Subcutaneous abdominal adipose tissue (tissue), 5 donors: ENCODE measurements around the gene OR2H1.

ENCODE experiments used
- H3K27ac ChIP-seq: one replicate; pipeline ENCODE4 v1.7.0; 2013; ENCODE audit warnings: low read depth, mild to moderate bottlenecking, inconsistent platforms, low read length, moderate library complexity
- H3K27me3 ChIP-seq, 5 donors: one replicate each; pipeline ENCODE4 v1.7.0; 2013; ENCODE audit warnings: low read length in 5 of 5, inconsistent platforms in 1 of 5; ENCODE audit not compliant: control insufficient read depth in 5 of 5, insufficient read depth in 4 of 5
- H3K36me3 ChIP-seq, 5 donors: one replicate each; pipeline ENCODE4 v1.7.0; 2013; ENCODE audit warnings: low read length in 5 of 5; ENCODE audit not compliant: control insufficient read depth in 5 of 5, insufficient read depth in 5 of 5
- H3K4me1 ChIP-seq, 5 donors: one replicate each; pipeline ENCODE4 v1.7.0; 2013; ENCODE audit warnings: low read length in 5 of 5, mild to moderate bottlenecking in 3 of 5, moderate library complexity in 1 of 5; ENCODE audit not compliant: control insufficient read depth in 5 of 5, insufficient read depth in 5 of 5
- H3K4me3 ChIP-seq, 5 donors: one replicate each; pipeline ENCODE4 v1.7.0; 2013; ENCODE audit warnings: low read length in 5 of 5, low read depth in 1 of 5
- H3K9ac ChIP-seq, 5 donors: one replicate each; pipeline ENCODE4 v1.7.0; 2013; ENCODE audit warnings: low read length in 5 of 5, mild to moderate bottlenecking in 4 of 5, moderate library complexity in 3 of 5
- H3K9me3 ChIP-seq, 5 donors: one replicate each; pipeline ENCODE4 v1.7.0; 2013; ENCODE audit warnings: low read length in 5 of 5; ENCODE audit not compliant: control insufficient read depth in 5 of 5
- donor health status: healthy.
- donor health status: healthy.
- donor health status: healthy.
- donor health status: healthy.
- donor health status: healthy.

The OR2H1 gene

GRCh38 chr6:29491574-29491973 lies 34.6 kb downstream of the OR2H1 start:
- Histone ChIP-seq H3K4me1 (no peaks in the 10 kb centered on the region), H3K27me3 (peaks cover 0 to 2% (median 0%) of the 10 kb centered on the region in 5 donors)

DNA sequence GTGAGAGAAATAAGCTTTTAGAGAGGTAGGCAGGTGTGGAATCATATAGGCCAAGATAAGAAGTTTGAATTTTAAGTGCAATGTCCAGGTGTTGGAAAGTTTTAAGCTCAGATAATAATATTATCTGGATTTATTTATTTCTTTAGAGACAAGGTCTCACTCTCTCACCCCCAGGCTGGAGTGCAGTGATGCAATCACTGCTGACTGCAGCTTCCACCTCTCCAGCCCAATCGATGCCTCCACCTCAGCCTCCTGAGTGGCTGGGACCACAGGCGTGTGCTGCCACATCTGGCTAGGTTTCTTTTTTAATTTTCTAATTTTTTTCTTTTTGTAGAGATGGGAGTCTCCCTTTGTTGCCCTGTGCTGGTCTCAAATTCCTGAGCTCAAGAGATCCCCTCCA lies 36.3 kb downstream of the OR2H1 start:
- Histone ChIP-seq H3K4me1 (no peaks in the 10 kb centered on the region), H3K4me3 (no peak overlapping the region), H3K27me3 (no peaks in the 10 kb centered on the region), H3K9me3 (no peaks in the 10 kb centered on the region), H3K36me3 (no peaks in the 10 kb centered on the region), H3K9ac (no peak overlapping the region), H3K27ac (no peak overlapping the region)

More at GRCh38 chr6:29491574-29491973, 34.6 kb downstream of the OR2H1 start:
- Histone ChIP-seq H3K4me3 (no peak overlapping the region), H3K27ac (no peak overlapping the region), H3K9ac (no peak overlapping the region), H3K36me3 (no peaks in the 10 kb centered on the region), H3K9me3 (no peaks in the 10 kb centered on the region)

DNA sequence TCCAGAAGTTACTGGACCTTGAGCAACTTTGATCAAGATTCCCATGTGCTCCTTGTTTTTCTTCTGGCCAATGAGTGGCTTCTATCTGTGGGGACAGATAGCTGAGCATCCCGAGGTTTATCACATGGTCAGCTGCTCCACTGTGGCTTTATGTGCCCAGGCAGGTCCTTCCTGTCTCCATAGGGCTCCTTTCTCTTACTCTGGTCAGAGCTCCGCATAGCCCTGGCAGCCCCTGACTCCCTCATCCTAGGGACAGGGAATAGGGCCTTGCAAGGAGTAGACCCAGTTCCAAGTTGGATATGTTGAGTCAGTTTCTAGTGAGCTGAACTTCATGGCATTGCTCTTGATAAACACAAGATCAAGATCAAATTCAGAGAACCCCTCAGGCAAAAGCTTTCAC lies 37.2 kb downstream of the OR2H1 start:
- Histone ChIP-seq H3K9ac (no peak overlapping the region), H3K27me3 (no peaks in the 10 kb centered on the region), H3K9me3 (no peaks in the 10 kb centered on the region), H3K4me3 (no peak overlapping the region), H3K36me3 (no peaks in the 10 kb centered on the region), H3K27ac (no peak overlapping the region), H3K4me1 (no peaks in the 10 kb centered on the region)

DNA sequence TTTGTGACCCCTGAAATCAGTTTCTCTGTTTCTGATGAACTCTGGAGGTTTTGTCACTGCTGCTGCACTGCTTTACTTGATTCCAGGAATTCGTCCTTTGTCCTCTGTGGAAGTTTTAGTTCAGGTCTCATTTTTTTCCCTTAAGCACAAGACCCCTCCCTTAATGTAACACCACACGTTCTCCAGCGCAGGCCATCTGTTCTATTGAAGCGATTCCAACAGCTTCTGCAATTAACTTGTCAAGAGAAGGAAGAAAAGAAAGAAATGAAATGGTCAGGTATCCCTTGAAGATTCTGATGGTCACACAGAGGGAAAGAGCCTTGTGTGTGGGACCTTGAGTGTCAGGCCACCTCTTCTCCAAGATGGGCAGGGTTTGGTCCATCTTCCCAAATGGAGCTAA lies 38.6 kb downstream of the OR2H1 start:
- Histone ChIP-seq H3K36me3 (no peaks in the 10 kb centered on the region), H3K9me3 (no peaks in the 10 kb centered on the region), H3K27me3 (peaks cover 0 to 3% (median 0%) of the 10 kb centered on the region in 5 donors), H3K27ac (no peak overlapping the region), H3K9ac (no peak overlapping the region), H3K4me3 (no peak overlapping the region), H3K4me1 (no peaks in the 10 kb centered on the region)

DNA sequence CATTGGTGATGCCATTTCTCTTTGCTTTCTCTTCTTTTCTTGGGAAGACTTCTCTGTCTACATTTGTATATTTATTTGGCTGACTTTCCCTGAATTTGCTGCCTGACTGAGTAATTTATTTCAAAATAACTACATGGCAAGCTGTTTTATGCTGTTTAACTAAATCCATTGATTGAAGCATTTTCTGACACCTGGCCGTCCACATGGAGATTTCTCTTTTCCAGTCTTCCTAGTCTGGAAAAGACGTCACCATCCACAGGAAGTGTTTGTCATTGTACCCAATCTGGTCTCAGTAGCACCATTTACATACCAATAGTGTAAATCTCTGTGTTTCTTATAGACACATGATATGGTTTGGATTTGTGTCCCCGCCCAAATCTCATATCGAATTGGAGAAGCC lies 40.0 kb downstream of the OR2H1 start:
- no peaks in the 10 kb centered on the region for H3K9me3 ChIP-seq
- H3K4me3 ChIP-seq = no peak overlapping the region
- H3K4me1 ChIP-seq = no peaks in the 10 kb centered on the region
- peaks cover 0 to 10% (median 3%) of the 10 kb centered on the region in 5 donors for H3K27me3 ChIP-seq
- H3K9ac ChIP-seq = no peak overlapping the region
- H3K36me3 ChIP-seq = no peaks in the 10 kb centered on the region
- H3K27ac ChIP-seq = no peak overlapping the region

- Histone ChIP-seq H3K4me3 (no peak overlapping the region), H3K9ac (no peak overlapping the region), H3K36me3 (no peaks in the 10 kb centered on the region), H3K9me3 (no peaks in the 10 kb centered on the region), H3K27ac (no peak overlapping the region), H3K4me1 (no peaks in the 10 kb centered on the region), H3K27me3 (peaks cover 0 to 10% (median 4%) of the 10 kb centered on the region in 5 donors)
Measured at GRCh38 chr6:29499704-29500103, 42.7 kb downstream of the OR2H1 start.

DNA sequence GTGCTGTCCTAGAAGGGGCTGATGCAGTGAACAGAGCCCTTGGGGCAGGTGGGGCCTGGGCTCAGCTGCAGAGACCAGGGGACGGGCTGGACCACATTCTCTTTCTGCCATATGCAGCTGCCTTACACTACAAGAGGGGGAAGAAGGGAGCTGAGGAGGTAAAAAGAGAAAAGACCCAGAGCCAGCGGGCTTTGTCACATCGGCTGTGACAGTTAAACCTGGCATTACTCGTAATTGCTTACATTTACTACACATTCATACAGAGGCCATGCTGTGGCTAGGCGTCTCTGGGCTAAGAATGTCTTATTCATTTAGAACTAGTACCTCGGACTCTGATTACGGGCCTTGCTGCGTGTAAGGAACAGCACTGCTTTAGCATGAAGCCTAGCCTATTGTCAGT lies 43.6 kb downstream of the OR2H1 start:
- H3K4me3 ChIP-seq = no peak overlapping the region
- no peak overlapping the region for H3K27ac ChIP-seq
- H3K9ac ChIP-seq = no peak overlapping the region
- peaks cover 0 to 10% (median 4%) of the 10 kb centered on the region in 5 donors for H3K27me3 ChIP-seq
- no peaks in the 10 kb centered on the region for H3K9me3 ChIP-seq
- H3K4me1 ChIP-seq = no peaks in the 10 kb centered on the region
- no peaks in the 10 kb centered on the region for H3K36me3 ChIP-seq

DNA sequence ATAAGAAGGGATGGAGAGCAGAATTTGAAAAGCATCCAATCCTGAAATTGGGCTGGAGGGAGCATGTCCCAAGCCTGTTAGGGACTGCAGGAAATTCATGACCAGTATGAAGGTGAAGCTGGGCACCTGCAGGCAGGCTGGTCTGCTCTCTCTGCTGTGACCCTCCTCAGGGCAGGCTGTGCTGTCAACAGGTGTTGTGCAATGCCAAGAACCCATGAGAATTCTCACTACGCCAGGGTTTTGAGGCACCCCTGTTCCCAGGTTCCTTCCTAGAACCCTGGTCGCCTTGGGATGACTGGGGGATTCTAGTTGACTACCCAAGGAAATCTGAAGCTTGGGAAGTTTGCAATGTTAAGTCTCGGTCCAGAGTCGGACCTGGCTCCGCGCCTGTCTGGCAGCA lies 44.2 kb downstream of the OR2H1 start:
- Histone ChIP-seq H3K4me3 (no peak overlapping the region), H3K27me3 (peaks cover 0 to 10% (median 4%) of the 10 kb centered on the region in 5 donors), H3K9ac (no peak overlapping the region), H3K9me3 (no peaks in the 10 kb centered on the region), H3K4me1 (no peaks in the 10 kb centered on the region), H3K27ac (no peak overlapping the region), H3K36me3 (no peaks in the 10 kb centered on the region)

DNA sequence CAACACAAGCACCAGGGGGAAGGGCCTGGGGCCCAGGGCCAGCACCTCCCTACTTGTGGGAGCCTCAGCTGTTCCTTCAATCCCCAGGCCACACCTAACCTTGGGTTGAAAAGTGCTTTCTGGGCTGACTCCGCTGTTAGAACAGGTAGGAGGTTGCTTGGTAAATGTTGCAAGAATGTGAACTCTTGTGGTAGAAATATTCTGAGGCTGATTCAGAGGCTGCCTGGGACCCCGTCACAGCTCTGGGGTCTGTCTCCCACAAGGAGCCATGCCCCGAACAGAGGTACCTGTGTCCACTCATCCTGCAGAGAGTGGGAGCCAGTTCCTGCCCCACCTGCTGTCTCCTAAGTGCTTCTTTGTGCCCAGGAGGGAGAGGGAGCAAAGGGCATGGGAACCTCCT lies 45.2 kb downstream of the OR2H1 start:
- H3K9me3 ChIP-seq = no peaks in the 10 kb centered on the region
- H3K4me3 ChIP-seq = no peak overlapping the region
- H3K27ac ChIP-seq = no peak overlapping the region
- no peaks in the 10 kb centered on the region for H3K36me3 ChIP-seq
- H3K9ac ChIP-seq = no peak overlapping the region
- H3K4me1 ChIP-seq = no peaks in the 10 kb centered on the region
- peaks cover 0 to 10% (median 4%) of the 10 kb centered on the region in 5 donors for H3K27me3 ChIP-seq

DNA sequence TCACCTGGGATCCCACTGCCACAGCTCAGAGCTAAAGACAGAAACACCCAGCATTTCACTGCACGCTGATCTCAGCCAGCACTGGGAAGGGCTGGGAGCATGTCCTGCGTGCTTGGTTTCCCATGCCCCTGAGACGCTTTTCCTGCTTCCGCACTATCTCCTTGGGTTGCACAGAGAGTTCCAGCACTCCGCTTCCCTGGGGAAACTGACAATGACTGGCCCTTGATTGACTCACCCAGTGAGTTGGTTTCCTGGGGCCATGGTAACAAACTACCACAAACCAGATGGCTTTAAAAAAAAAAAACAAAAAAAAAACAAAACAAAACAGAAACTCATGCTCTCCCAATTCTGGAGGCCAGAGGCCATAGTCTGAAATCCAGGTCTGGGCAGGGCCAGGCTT lies 45.6 kb downstream of the OR2H1 start:
- Histone ChIP-seq H3K9ac (no peak overlapping the region), H3K4me1 (no peaks in the 10 kb centered on the region), H3K36me3 (no peaks in the 10 kb centered on the region), H3K27ac (no peak overlapping the region), H3K9me3 (no peaks in the 10 kb centered on the region), H3K4me3 (no peak overlapping the region), H3K27me3 (peaks cover 0 to 10% (median 4%) of the 10 kb centered on the region in 5 donors)

DNA sequence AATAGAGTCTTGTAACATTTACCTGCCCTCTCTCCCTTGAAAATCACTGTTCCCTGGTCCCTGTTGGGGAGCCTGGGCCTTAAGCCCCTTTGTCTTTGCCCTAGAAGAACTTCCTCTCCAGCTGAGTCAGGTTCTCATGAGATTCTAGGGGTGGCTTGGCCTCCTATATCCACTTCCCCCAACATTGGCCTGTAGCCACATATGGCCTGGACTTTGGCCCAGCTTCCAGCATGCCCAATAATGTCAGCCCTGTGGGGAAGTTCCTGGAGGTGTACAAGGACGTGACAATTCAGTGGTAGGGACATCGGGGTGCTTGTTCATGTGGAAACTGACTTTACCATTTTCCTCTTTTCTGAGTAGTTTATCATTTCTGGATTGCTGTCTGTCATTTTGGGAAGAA lies 48.0 kb downstream of the OR2H1 start:
- Histone ChIP-seq H3K9ac (no peak overlapping the region), H3K4me1 (no peaks in the 10 kb centered on the region), H3K27ac (no peak overlapping the region), H3K4me3 (no peak overlapping the region), H3K36me3 (no peaks in the 10 kb centered on the region), H3K27me3 (peaks cover 0 to 10% (median 6%) of the 10 kb centered on the region in 5 donors), H3K9me3 (no peaks in the 10 kb centered on the region)
